GM21529 (cell line): ENCODE measurements around the gene FAM156A.
"Not testable (repeated sequence)": the region's sequence is repeated elsewhere in the genome, so short reads cannot be mapped to it uniquely, and the experiment has no call there.

Experiments used
- ATAC-seq: cut with Tn5 transposase; IDR thresholded peaks from one replicate; pipeline ENCODE4 v1.9.1; 2021; ENCODE audit not compliant: unreplicated experiment

FAM156A gene

GRCh38 chrX:52905531-52905930 lies 52.8 kb downstream of the FAM156A start:
- ATAC-seq = not testable (repeated sequence)
